IMR-90 (cell line): Measurements from ENCODE around the gene MAP1LC3A. TPM values are rescaled to one million over a fixed set of nuclear protein-coding genes. Genes with fewer than 3 reads are reported as not detected.
A peak's percentile ranks its signal among the peaks of the same experiment; 100 is the strongest.
"Not testable (repeated sequence)": the region's sequence is repeated elsewhere in the genome, so short reads cannot be mapped to it uniquely, and the experiment has no call there.

Source experiments
- ATAC-seq: fragments of 200-7000 bp; cut with Tn5 transposase; 2 replicates; pipeline ENCODE4 v1.9.1; 2020; ENCODE audit warnings: low read depth, mild to moderate bottlenecking, moderate library complexity
- BruUV-seq: library from RNA; stranded (reverse); fragments of 400-500 nt; replicated peaks from 2 replicates; lab custom pipeline; 2021; lab: Mats Ljungman, UMichigan
- CTCF ChIA-PET: fragments of 300-600 bp; formaldehyde crosslinking; extraction: SDS; loops from one replicate; lab custom pipeline; 2021; ENCODE audit warnings: antibody characterized with exemption; lab: Yijun Ruan, JAX
- POLR2A ChIA-PET: fragments of 300-600 bp; sonication (Branson Sonifier 250); formaldehyde crosslinking; loops from one replicate; lab custom pipeline; 2022; ENCODE audit warnings: antibody characterized with exemption; ENCODE audit not compliant: unreplicated experiment; lab: Charles Lee
- DNase-seq: peaks from one replicate; pipeline ENCODE4 v3.0.0; 2013
- H2AFZ ChIP-seq: replicated peaks from 2 replicates; pipeline ENCODE3; 2013; ENCODE audit warnings: low read length, mild to moderate bottlenecking; ENCODE audit not compliant: poor library complexity
- H2AK5ac ChIP-seq: 2 replicates; pipeline ENCODE4 v1.6.1; 2013; ENCODE audit warnings: low read depth, low read length, inconsistent platforms
- H2AK9ac ChIP-seq: replicated peaks from 2 replicates; pipeline ENCODE3; 2013; ENCODE audit warnings: mild to moderate bottlenecking, low read depth, low read length, moderate library complexity; ENCODE audit not compliant: poor library complexity
- H2BK120ac ChIP-seq: 2 replicates; pipeline ENCODE4 v1.6.1; 2013; ENCODE audit warnings: low read depth, low read length, inconsistent platforms
- H2BK15ac ChIP-seq: 3 replicates; pipeline ENCODE4 v1.6.1; 2013; ENCODE audit warnings: low read depth, low read length, inconsistent platforms
- H2BK20ac ChIP-seq: 2 replicates; pipeline ENCODE4 v1.6.1; 2013; ENCODE audit warnings: low read depth, mild to moderate bottlenecking, inconsistent platforms, low read length, moderate library complexity
- H2BK5ac ChIP-seq: 2 replicates; pipeline ENCODE4 v1.6.1; 2013; ENCODE audit warnings: mild to moderate bottlenecking, low read depth, low read length, inconsistent platforms; ENCODE audit not compliant: poor library complexity, severe bottlenecking
- H3K14ac ChIP-seq: replicated peaks from 2 replicates; pipeline ENCODE4 v1.6.1; 2013; ENCODE audit warnings: low read depth, low read length, inconsistent platforms
- H3K18ac ChIP-seq: 2 replicates; pipeline ENCODE4 v1.6.1; 2013; ENCODE audit warnings: low read depth, low read length, control low read depth
- H3K23ac ChIP-seq: 2 replicates; pipeline ENCODE4 v1.6.1; 2013; ENCODE audit warnings: low read depth, low read length, inconsistent platforms
- H3K27ac ChIP-seq: 2 replicates; pipeline ENCODE4 v1.5.1; 2013; ENCODE audit warnings: mild to moderate bottlenecking, control low read depth, low read length; ENCODE audit not compliant: insufficient read depth
- H3K27me3 ChIP-seq: 2 replicates; pipeline ENCODE4 v1.6.1; 2013; ENCODE audit warnings: low read length; ENCODE audit not compliant: control insufficient read depth, insufficient read depth
- H3K36me3 ChIP-seq: 2 replicates; pipeline ENCODE4 v1.6.1; 2013; ENCODE audit warnings: low read length, mixed read lengths; ENCODE audit not compliant: control insufficient read depth, insufficient read depth
- H3K4ac ChIP-seq: 2 replicates; pipeline ENCODE4 v1.6.1; 2013; ENCODE audit warnings: low read depth, low read length, inconsistent platforms
- H3K4me1 ChIP-seq: 2 replicates; pipeline ENCODE4 v1.6.1; 2013; ENCODE audit warnings: low read length, mixed read lengths; ENCODE audit not compliant: control insufficient read depth, insufficient read depth
- H3K4me2 ChIP-seq: 2 replicates; pipeline ENCODE4 v1.6.1; 2013; ENCODE audit warnings: low read depth, mild to moderate bottlenecking, control low read depth, low read length, moderate library complexity
- H3K4me3 ChIP-seq: 2 replicates; pipeline ENCODE4 v1.5.1; 2013; ENCODE audit warnings: low read depth, mild to moderate bottlenecking, control low read depth, low read length, moderate library complexity; ENCODE audit not compliant: insufficient read depth
- H3K56ac ChIP-seq: 2 replicates; pipeline ENCODE4 v1.6.1; 2013; ENCODE audit warnings: low read length, inconsistent platforms; ENCODE audit not compliant: insufficient read depth; ENCODE audit errors: extremely low read depth
- H3K79me1 ChIP-seq, 2 experiments: 2 replicates each; pipeline ENCODE4 v1.6.1; 2013; ENCODE audit warnings: low read length in 2 of 2, inconsistent platforms in 1 of 2, low read depth in 1 of 2
- H3K9ac ChIP-seq: 2 replicates; pipeline ENCODE4 v1.6.1; 2013; ENCODE audit warnings: low read depth, low read length, control low read depth
- H3K9me1 ChIP-seq: 2 replicates; pipeline ENCODE4 v1.6.1; 2013; ENCODE audit warnings: low read length, inconsistent platforms; ENCODE audit not compliant: insufficient read depth
- H3K9me3 ChIP-seq: 2 replicates; pipeline ENCODE4 v1.6.1; 2013; ENCODE audit warnings: low read length; ENCODE audit not compliant: control insufficient read depth, insufficient read depth
- H4K20me1 ChIP-seq: 2 replicates; pipeline ENCODE4 v1.6.1; 2013; ENCODE audit warnings: low read length, inconsistent platforms; ENCODE audit not compliant: insufficient read depth
- H4K5ac ChIP-seq: 2 replicates; pipeline ENCODE4 v1.6.1; 2013; ENCODE audit warnings: mild to moderate bottlenecking, low read depth, low read length, control low read depth
- H4K8ac ChIP-seq, 2 experiments: 2 replicates each; pipeline ENCODE4 v1.6.1; 2013; ENCODE audit warnings: low read depth in 2 of 2, low read length in 2 of 2, control low read depth in 1 of 2, inconsistent platforms in 1 of 2
- H4K91ac ChIP-seq: 2 replicates; pipeline ENCODE4 v1.6.1; 2013; ENCODE audit warnings: low read depth, low read length, inconsistent platforms; ENCODE audit not compliant: insufficient read depth
- CEBPB ChIP-seq: IDR thresholded peaks from 2 replicates; pipeline ENCODE4 v1.6.1; 2012; ENCODE audit warnings: low read depth, low read length, improper control_type of control experiment
- MAFK ChIP-seq: IDR thresholded peaks from 2 replicates; pipeline ENCODE4 v1.6.1; 2012; ENCODE audit warnings: low read depth, low read length, improper control_type of control experiment
- MAZ ChIP-seq: IDR thresholded peaks from 2 replicates; pipeline ENCODE4 v1.6.1; 2012; ENCODE audit warnings: low read depth, mild to moderate bottlenecking, low read length, improper control_type of control experiment, moderate library complexity, borderline replicate concordance
- MXI1 ChIP-seq: IDR thresholded peaks from 2 replicates; pipeline ENCODE4 v1.6.1; 2012; ENCODE audit warnings: low read depth, mild to moderate bottlenecking, low read length, moderate library complexity, borderline replicate concordance
- NFE2L2 ChIP-seq: fragments of 150-350 bp; IDR thresholded peaks from 2 replicates; pipeline ENCODE4 v1.6.1; 2016; ENCODE audit warnings: low read depth, mild to moderate bottlenecking, low read length
- POLR2A ChIP-seq: IDR thresholded peaks from 2 replicates; pipeline ENCODE4 v1.6.1; 2012; ENCODE audit warnings: mild to moderate bottlenecking, low read depth, low read length
- RFX5 ChIP-seq: IDR thresholded peaks from 2 replicates; pipeline ENCODE4 v1.8.0; 2012; ENCODE audit warnings: low read depth, mild to moderate bottlenecking, low read length, moderate library complexity
- WGBS, 2 experiments: methylation state at CpG; one replicate each; pipeline versions ENCODE4 v1.1.5 to v1.1.7; 2013; ENCODE audit warnings: missing lambda C conversion rate in 2 of 2; ENCODE audit not compliant: insufficient read length in 1 of 2; ENCODE audit errors: extremely low coverage in 2 of 2; 5-methylcytosine and 5-hydroxymethylcytosine counted together
- dilution Hi-C: fragments of 300-500 bp; cut with HindIII; formaldehyde crosslinking; loops from one replicate; pipeline ENCODE4 v1.14.3; 2018; ENCODE audit warnings: low sequenced_read_pairs; ENCODE audit not compliant: unreplicated experiment
- in situ Hi-C: fragments of 300-500 bp; cut with MboI; formaldehyde crosslinking; loops from 3 replicates; pipeline ENCODE4 v1.14.3; 2019; ENCODE audit warnings: low sequenced_read_pairs, inconsistent platforms, mixed read lengths
- intact Hi-C: fragments of 100-400 bp; cut with micrococcal nuclease; formaldehyde crosslinking; loops from 2 replicates; pipeline ENCODE4 v1.10.0; 2022
- polyA plus RNA-seq, 3 experiments: library from polyadenylated mRNA; depleted of rRNA; stranded (reverse); fragments of >200 nt; gene quantifications; 2 replicates each; pipeline ENCODE4 v1.2.3, GENCODE V29; 2012; ENCODE audit warnings: low replicate concordance in 1 of 3
- total RNA-seq: library from RNA; depleted of rRNA; stranded (reverse); fragments of >200 nt; gene quantifications from 2 replicates; pipeline ENCODE4 v1.2.3, GENCODE V29; 2012
- TF ChIP-seq, protein P1 (sequence below): fragments of 150-350 bp; IDR thresholded peaks from 2 replicates; pipeline ENCODE4 v1.6.1; 2016; ENCODE audit warnings: low read depth, mild to moderate bottlenecking, low read length, moderate library complexity, borderline replicate concordance

The MAP1LC3A gene
- total and polyA plus RNA-seq, 2 of the 4 experiments (the other 2 are of a cell fraction): 10.0 to 39.7 TPM

DNA sequence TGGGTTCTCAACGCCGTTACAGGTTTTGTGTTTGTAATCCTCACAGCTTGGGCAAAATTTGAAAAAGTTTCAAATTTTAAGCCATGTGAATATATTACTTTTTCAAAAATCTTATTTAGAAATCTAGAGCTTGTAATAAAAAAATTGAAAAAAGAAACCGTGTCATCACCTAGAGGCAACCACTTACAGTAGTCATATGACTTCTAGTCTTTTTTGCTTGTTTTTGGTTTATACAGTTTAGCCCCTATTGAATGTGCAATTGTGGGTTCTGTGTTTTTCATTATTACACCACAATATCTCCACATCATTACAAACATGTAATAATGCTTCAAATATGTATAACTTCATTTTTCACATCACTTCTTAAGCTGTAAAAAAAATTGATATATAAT is 41.4 kb upstream of the MAP1LC3A start:
- in situ Hi-C loops: loop anchor here (5.0 kb wide), 1 partner anchor 205 kb away; no protein-coding TSS in a partner anchor

DNA sequence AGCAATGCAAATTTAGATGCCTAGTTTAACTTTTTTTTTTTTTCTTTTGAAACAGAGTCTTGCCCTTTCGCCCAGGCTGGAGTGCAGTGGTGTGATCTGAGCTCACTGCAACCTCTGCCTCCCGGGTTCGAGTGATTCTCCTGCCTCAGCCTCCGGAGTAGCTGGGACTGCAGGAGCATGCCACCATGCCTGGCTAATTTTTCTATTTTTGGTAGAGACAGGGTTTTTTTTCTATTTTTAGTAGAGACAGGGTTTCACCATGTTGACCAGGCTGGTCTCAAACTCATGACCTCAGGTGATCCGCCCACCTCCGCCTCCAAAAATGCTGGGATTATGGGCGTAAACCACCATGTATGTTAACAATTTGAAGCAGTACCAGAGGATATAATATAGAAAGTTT is 39.7 kb upstream of the MAP1LC3A start:
- H3K56ac ChIP-seq, H4K8ac ChIP-seq, H3K23ac ChIP-seq, H3K27ac ChIP-seq, H2AFZ ChIP-seq, BruUV-seq, H3K9me3 ChIP-seq, H2BK120ac ChIP-seq, H3K4me2 ChIP-seq, POLR2A ChIA-PET, H2BK5ac ChIP-seq, H3K9ac ChIP-seq, H3K27me3 ChIP-seq, DNase-seq, H3K18ac ChIP-seq, H2BK15ac ChIP-seq, H3K14ac ChIP-seq, H3K4ac ChIP-seq, dilution Hi-C loops, H4K91ac ChIP-seq, intact Hi-C loops, H3K4me3 ChIP-seq, H2AK5ac ChIP-seq, H4K5ac ChIP-seq, H2AK9ac ChIP-seq, H2BK20ac ChIP-seq, ATAC-seq, H3K36me3 ChIP-seq: not testable (repeated sequence)
- CTCF ChIA-PET: interaction anchor here (0.6 to 4.3 kb wide), 2 partner anchors 133 to 206 kb away, joined by 6 to 24 read pairs; no protein-coding TSS in a partner anchor
- Histone ChIP-seq H3K4me1 (peaks cover 23% of the 10 kb centered on the region), H3K9me1 (peaks cover 19% of the 10 kb centered on the region), H3K79me1 (peaks cover 15 to 74% of the 10 kb centered on the region in 2 experiments), H4K20me1 (peaks cover 25% of the 10 kb centered on the region)
- no CpG with 5 or more reads among the region's 7 CpGs for WGBS, 2 experiments
- in situ Hi-C loops: loop anchor here (5.0 kb wide), 1 partner anchor 207 kb away; no protein-coding TSS in a partner anchor

More for the DNA sequence above, 41.4 kb upstream of the MAP1LC3A start:
- peak overlapping the region; percentile 84 for H3K9ac ChIP-seq
- dilution Hi-C loops (no loop called here), intact Hi-C loops (no loop called here)
- BruUV-seq: no TSS peak
- peaks cover 10% of the 10 kb centered on the region for H3K4me1 ChIP-seq
- H2AK5ac ChIP-seq: peak overlapping the region; percentile 79
- 0 out of 3 replicates have a peak overlapping the region, but pooled peaks have one; percentile 30 for H2BK15ac ChIP-seq
- peak overlapping the region; percentile 65 for H3K18ac ChIP-seq
- H3K14ac ChIP-seq: peak overlapping the region; percentile 99
- peak overlapping the region; percentile 91 for H3K23ac ChIP-seq
- H3K79me1 ChIP-seq: peaks cover 15 to 71% of the 10 kb centered on the region in 2 experiments; a peak in 3 of 4 replicates
- peak overlapping the region; percentile 95 for H3K27ac ChIP-seq
- H3K4ac ChIP-seq: peak overlapping the region; percentile 95
- no peak for TF ChIP-seq MXI1
- no peak for TF ChIP-seq MAZ
- TF ChIP-seq POLR2A: no peak
- TF ChIP-seq, protein P1, sequence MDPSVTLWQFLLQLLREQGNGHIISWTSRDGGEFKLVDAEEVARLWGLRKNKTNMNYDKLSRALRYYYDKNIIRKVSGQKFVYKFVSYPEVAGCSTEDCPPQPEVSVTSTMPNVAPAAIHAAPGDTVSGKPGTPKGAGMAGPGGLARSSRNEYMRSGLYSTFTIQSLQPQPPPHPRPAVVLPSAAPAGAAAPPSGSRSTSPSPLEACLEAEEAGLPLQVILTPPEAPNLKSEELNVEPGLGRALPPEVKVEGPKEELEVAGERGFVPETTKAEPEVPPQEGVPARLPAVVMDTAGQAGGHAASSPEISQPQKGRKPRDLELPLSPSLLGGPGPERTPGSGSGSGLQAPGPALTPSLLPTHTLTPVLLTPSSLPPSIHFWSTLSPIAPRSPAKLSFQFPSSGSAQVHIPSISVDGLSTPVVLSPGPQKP: no peak
- TF ChIP-seq MAFK: no peak
- TF ChIP-seq CEBPB: no peak
- no peak for TF ChIP-seq RFX5
- no peak for TF ChIP-seq NFE2L2
- H4K20me1 ChIP-seq: peaks cover 8% of the 10 kb centered on the region
- H2AFZ ChIP-seq: peak overlapping the region; percentile 94
- peaks cover 4% of the 10 kb centered on the region for H3K36me3 ChIP-seq
- CTCF ChIA-PET: interaction anchor here (0.6 to 4.3 kb wide), 3 partner anchors 9 to 204 kb away, joined by 3 to 24 read pairs (median 3); no protein-coding TSS in a partner anchor
- peak overlapping the region; percentile 89 for H3K4me3 ChIP-seq
- peak overlapping the region; percentile 80 for H3K4me2 ChIP-seq
- no peaks in the 10 kb centered on the region for H3K9me3 ChIP-seq
- peak overlapping the region; percentile 92 for H4K5ac ChIP-seq
- DNase-seq (no peak), ATAC-seq (no peak)
- peak overlapping the region; percentile 76 for H3K56ac ChIP-seq
- no peak overlapping the region for H2BK20ac ChIP-seq
- POLR2A ChIA-PET: no interaction called here
- peak overlapping the region; percentile 87 for H2BK5ac ChIP-seq
- H2BK120ac ChIP-seq: peak overlapping the region; percentile 61; the same call in 1 of the 2 replicates
- peak overlapping the region; percentile 81 to 91; a peak in 3 of 4 replicates for H4K8ac ChIP-seq
- no peaks in the 10 kb centered on the region for H3K27me3 ChIP-seq
- H3K9me1 ChIP-seq: peaks cover 13% of the 10 kb centered on the region
- H2AK9ac ChIP-seq: peak overlapping the region; percentile 100
- H4K91ac ChIP-seq: peak overlapping the region; percentile 86
- WGBS, 2 experiments: no CpG with 5 or more reads among the region's 3 CpGs
